Left hindlimb (tissue), 1 donor: ENCODE data around the gene SLCO4C1.
A peak's percentile ranks its signal among the peaks of the same experiment; 100 is the strongest.
"Not testable (repeated sequence)": the region's sequence is repeated elsewhere in the genome, so short reads cannot be mapped to it uniquely, and the experiment has no call there.

Experiments used
- DNase-seq: peaks from one replicate; pipeline ENCODE4 v3.0.0-alpha.2; 2018

Gene SLCO4C1

DNA sequence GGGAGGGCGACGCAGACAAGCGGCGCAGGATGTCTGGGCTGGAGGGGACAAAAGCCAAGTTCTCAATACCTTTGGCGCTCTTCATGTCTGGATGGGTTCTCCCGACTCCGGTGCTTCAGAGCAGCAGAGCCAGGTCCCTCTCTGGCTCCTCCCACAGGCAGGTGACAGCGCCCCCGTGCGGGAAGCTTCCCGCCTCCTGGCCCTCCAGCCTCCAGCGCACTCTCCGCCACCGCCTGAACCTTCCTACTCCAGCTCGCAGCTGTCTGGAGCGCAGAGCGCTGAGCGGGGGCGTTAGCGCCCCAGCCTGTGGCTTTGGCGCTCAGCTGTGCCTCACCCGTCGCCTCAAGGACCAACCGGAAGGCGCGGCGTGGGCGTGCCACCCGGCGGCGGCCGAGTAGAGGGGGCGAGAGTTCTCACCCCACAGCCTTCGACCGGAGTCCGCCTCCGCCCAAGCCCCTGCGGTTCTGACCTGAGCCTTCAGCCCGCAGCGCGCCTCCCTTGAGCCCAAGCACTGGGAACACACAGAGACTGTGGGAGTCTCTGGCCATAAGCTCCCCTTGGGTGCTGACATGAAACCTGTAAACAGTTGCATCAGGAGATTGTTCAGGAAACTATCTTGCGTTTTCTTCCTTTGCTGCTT, at the start of gene SLCO4C1:
Gene SLCO4C1, minus strand, starts transcription at position 107 of the 640 bp plus-strand sequence. Its CDS starts 22 bp downstream, at position 85.
- peak; percentile 74 for DNase-seq

DNA sequence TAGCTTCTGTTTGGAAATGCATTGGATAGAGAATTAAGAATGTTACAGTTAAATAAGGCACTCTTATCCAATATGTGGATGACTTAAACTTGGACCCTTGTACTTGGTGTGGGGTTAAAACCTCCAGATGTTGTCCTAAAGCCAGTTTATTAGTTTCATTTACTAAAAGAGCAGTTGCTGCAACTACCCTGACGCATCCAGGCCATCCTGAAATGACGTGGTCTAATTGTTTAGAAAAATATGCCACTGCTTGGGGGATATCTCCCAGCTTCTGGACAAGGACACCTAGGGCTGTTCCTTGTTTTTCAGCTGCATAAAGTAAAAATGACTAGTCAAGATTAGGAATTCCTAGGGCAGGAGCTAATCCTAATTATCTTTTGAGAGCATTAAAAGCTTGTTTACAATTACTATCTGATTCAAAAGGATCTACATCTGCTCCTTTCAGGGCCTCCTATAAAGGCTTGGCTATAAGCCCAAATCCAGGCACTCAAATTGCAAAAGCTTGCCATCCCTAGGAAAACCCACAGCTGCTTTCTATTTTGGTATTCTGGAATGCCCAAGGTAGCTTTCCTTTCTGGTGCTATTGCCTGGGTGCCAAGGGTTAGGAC, 45.7 kb upstream of the SLCO4C1 start:
- no peak for DNase-seq

DNA sequence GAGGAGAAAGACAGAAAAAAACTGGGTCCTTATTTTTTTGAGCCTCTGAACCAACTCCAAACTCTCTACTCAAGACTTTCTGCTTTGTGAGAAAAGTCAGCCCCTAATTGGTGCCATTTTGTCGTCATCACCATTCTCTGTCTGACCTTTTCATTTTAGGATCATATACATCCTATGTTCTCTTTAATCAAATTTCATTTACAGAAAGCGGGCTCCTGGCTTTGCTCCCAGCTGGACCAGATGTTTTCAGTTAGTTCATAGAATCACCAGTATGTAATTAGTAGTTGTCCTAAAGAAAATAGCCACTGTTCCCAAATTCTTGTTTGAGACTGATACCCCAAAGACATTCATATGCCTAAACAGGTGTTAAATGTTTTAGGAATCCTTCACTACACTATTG, 28.6 kb upstream of the SLCO4C1 start:
- no peak for DNase-seq

- DNase-seq, result not testable (repeated sequence)
Measured at GRCh38 chr5:102318801-102319200, 22.7 kb upstream of the SLCO4C1 start.

DNA sequence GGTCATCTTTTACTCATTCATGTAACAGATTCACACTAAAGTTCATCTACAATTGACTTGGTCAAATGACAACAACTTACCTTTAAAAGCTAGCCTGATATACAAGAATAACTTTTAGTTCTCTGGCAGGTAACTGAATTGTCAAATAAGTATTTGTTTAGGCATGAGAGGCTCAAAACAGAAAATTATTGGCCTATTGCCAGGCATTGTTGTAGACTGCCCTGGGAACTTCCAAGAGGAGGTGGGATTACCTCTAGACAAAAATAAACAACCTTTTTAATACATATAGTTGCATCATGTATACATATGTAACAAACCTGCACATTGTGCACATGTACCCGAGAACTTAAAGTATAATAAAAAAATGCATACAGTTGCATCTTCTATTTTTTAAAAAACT, 18.2 kb upstream of the SLCO4C1 start:
- no peak for DNase-seq

DNA sequence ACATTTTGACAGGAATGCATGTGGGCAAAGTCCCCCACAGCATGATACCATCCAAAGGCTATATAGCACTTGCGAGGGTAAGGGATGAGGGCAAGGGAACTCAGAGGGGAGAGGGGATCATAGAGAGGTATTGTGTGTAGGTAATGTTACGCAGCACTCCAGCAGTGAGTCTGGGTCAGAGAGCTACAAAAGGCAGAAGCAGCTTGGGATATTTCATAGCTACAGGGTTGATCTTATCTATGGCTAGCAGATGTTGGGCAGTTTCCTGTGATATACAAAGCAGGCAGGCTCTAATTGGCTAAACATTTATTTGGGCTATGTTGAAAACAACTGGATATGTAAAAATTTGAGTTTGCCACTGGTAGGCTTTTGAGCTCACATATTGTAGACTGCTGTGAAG, 17.8 kb upstream of the SLCO4C1 start:
- DNase-seq, result no peak

- DNase-seq, result no peak
Measured at GRCh38 chr5:102312586-102313370, 16.7 kb upstream of the SLCO4C1 start.

- DNase-seq, result no peak
Measured at GRCh38 chr5:102309586-102309985, 13.5 kb upstream of the SLCO4C1 start.

DNA sequence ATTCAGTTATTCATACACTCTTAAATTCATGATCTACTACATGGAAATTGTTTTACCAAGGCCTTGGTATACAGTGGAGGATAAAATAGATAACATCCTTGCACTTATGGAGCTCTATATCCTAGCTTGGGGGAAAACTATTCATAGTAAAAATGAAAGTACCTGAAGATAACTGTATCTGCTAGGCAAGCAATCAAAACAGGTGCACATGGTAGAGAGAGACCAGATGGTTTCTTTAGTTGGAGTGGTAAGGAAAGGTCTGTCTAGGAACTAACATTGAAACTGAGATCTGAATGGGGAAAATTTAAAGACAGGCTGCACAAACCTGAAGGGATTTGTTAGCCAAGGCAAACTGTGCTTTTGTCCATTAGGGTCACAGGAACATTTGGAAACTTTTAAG, 11.1 kb upstream of the SLCO4C1 start:
- DNase-seq, result no peak

- DNase-seq, result no peak
Measured at GRCh38 chr5:102306121-102306520, 10.0 kb upstream of the SLCO4C1 start.

DNA sequence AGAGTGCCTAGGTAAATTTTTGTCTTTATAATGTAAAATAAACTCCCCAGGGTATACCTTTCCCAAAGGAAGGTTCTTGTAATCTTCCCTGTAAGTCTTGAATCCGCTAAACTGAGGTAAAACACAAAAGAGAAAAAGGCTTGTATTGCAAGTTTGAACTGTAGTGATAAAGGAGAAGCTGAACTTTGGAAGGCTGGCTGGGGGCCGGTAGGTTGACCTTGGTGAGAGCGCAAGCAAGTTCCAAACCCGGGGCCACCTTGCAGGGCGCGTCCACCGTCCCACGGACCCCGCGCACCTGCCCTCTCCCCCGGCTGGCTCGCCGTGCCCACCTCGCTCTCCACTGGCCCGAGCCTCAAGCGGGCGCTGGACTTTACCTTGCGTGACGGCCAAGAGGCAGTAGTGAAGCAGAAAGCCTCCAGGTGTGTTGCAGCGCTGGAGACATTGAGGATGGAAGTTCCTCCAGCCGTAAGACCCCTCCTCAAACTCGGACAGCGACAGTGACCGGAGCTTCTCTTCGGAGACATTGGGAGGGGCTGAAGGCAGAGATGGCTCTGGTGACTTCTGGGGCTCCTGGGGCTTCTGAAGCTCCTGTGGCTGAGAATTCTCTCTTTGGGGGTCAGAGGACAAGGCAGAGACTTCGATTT, 428 bp downstream of the SLCO4C1 start:
- no peak for DNase-seq

- DNase-seq, result no peak
Measured at GRCh38 chr5:102294886-102295395, 1.1 kb downstream of the SLCO4C1 start.

GRCh38 chr5:102290004-102290403, 6.1 kb downstream of the SLCO4C1 start:
- no peak for DNase-seq

GRCh38 chr5:102289251-102289899, 6.7 kb downstream of the SLCO4C1 start:
- DNase-seq, result no peak

- no peak for DNase-seq
Measured at GRCh38 chr5:102288630-102289029, 7.5 kb downstream of the SLCO4C1 start.

DNA sequence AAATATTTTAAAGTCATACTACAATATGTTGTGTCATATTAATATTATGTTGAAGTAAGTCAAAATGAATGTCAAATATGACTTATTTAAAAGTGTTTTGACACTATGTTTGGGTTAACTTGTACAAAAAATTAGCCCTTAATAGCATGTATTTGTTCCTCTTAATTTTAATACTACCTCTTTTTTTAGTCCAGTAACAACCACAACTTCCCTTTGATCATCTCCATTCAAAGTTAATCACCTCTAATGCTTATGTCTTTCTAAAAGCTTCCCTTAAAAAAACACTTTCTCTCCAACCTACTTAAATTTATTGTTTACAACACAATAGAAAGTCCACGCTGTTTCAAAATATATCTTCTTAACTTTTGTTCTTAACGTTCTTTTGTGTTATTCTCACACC, 9.6 kb downstream of the SLCO4C1 start:
- DNase-seq, result no peak

GRCh38 chr5:102283102-102283797, 12.8 kb downstream of the SLCO4C1 start:
- no peak for DNase-seq

DNA sequence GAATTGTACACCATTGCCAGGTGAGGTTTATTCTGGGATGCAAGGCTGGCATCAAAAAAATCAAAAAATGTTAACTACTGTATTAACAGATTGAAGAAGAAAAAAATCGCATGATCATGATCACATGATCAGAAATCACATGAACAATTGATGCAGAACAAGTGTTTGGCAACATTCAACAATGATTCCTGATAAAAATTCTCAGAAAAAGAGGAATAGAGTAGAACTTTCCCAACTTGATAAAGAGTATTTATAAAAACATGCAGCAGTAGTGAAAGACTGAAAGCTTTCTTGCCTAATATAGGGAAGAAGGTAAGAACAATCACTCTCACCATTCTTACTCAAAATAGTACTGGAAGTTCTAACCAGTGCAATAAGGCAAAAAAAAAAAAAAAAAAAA, 16.4 kb downstream of the SLCO4C1 start:
- no peak for DNase-seq

DNA sequence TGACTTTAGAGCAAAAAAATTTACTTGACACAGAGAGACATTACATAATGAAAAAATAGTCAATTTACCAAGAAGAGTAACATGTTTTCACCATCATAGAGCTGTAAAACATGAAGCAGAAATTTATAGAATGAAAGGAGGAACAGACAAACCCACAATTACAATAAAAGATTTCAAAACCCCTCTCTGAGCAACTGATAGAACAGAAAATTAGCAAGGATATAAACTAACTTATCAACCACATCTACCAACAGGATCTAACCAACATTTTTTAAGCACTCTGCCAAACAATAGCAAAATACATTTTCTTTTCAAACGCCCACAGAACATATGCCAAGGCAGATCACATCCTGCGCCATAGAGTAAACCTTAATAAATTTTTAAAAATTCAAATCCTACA, 17.9 kb downstream of the SLCO4C1 start:
- no peak for DNase-seq

DNA sequence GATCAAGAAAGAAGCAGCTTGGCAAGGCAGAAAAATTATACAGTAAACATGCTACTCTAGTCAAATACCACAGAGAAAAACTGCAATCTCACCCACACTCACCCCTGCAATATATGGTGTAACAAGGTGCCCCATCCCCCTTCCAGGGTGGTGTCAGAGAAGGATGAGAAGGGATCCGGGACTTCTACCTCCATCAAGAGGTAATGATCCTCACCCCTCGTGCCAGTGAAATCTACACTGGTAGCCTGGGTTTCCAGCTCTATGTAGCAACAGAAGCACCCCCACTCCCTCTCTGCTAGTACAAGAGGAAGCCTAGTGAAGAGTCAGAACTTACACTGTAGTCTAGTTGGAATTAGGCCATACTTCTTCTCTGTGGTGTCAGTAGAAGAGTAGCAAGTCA, 18.9 kb downstream of the SLCO4C1 start:
- DNase-seq, result no peak

DNA sequence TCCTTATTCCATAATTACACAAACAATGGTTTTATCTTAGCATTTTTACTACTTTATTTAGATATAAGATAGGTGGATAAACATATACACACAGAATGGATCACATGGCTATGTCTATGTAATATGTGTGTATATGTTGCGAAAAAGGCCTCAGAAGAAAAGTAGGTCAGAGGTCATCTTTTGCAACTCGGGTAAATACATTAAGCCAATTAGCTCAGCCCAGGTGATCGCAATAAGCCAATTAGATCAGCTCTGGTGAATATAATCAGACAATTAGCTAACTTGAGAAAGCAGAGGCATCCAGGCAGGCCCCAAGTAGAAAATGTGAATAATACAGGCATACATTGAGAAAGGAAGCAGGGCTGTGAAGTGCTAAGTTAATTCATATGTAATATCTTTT, 24.3 kb downstream of the SLCO4C1 start:
- no peak for DNase-seq

- no peak for DNase-seq
Measured at GRCh38 chr5:102270036-102270435, 26.0 kb downstream of the SLCO4C1 start.
